GM12892 (cell line): ENCODE data around the gene FOXQ1.

Experiments
- POLR2A ChIP-seq: IDR thresholded peaks from 2 replicates; pipeline ENCODE4 v1.6.1; 2011; ENCODE audit warnings: low read depth, low read length, control low read depth
- POLR2AphosphoS5 ChIP-seq: IDR thresholded peaks from 2 replicates; pipeline ENCODE4 v1.6.1; 2011; ENCODE audit warnings: low read depth, low read length, control low read depth
- TAF1 ChIP-seq: IDR thresholded peaks from 2 replicates; pipeline ENCODE4 v1.6.1; 2011; ENCODE audit warnings: low read depth, mild to moderate bottlenecking, control low read depth, low read length, borderline replicate concordance

- TF ChIP-seq POLR2AphosphoS5 (no peak), POLR2A (no peak), TAF1 (no peak)
Measured at GRCh38 chr6:1262704-1263038, 49.2 kb upstream of the FOXQ1 start.
